Keratinocyte (primary cell): ENCODE data around the gene PIAS1. TPM values are rescaled to one million over a fixed set of nuclear protein-coding genes. Genes with fewer than 3 reads are reported as not detected.

Experiments used
- DNase-seq: peaks from one replicate; pipeline ENCODE4 v3.0.0-alpha.2; 2011; ENCODE audit warnings: low read depth, missing footprints, low spot score
- FAIRE-seq: peaks from 2 replicates; lab custom pipeline; 2011; peaks lifted over from hg19 to GRCh38; lab: Jason Lieb, UNC
- H2AFZ ChIP-seq: 2 replicates; pipeline ENCODE4 v1.6.0; 2012; ENCODE audit warnings: low read length, control low read depth, inconsistent platforms; ENCODE audit not compliant: control insufficient read depth
- H3K27ac ChIP-seq: 2 replicates; pipeline ENCODE4 v1.5.1; 2011; ENCODE audit warnings: low read length; ENCODE audit not compliant: control insufficient read depth, insufficient read depth
- H3K27me3 ChIP-seq: 3 replicates; pipeline ENCODE4 v1.6.0; 2011; ENCODE audit warnings: low read length; ENCODE audit not compliant: control insufficient read depth, insufficient read depth; ENCODE audit errors: extremely low read depth
- H3K36me3 ChIP-seq, 2 experiments: 2 replicates in 1 of 2; 3 replicates in 1 of 2; pipeline ENCODE4 v1.5.1; 2011; ENCODE audit warnings: low read length in 2 of 2, mild to moderate bottlenecking in 1 of 2; ENCODE audit not compliant: control insufficient read depth in 2 of 2, insufficient read depth in 2 of 2; ENCODE audit errors: extremely low read depth in 1 of 2
- H3K4me1 ChIP-seq: 3 replicates; pipeline ENCODE4 v1.5.1; 2011; ENCODE audit warnings: low read length; ENCODE audit not compliant: control insufficient read depth, insufficient read depth; ENCODE audit errors: extremely low read depth
- H3K4me2 ChIP-seq: 3 replicates; pipeline ENCODE4 v1.6.0; 2011; ENCODE audit warnings: low read depth, low read length; ENCODE audit not compliant: control insufficient read depth, insufficient read depth; ENCODE audit errors: extremely low read depth
- H3K4me3 ChIP-seq, 3 experiments: fragments of 200-600 bp in 1 of 3; sonication (generic) in 1 of 3; 2 replicates in 2 of 3; 3 replicates in 1 of 3; pipeline ENCODE4 v1.5.1; 2011 to 2016; ENCODE audit warnings: low read length in 3 of 3, mild to moderate bottlenecking in 3 of 3, control low read depth in 2 of 3, inconsistent platforms in 1 of 3, low read depth in 1 of 3, mixed read lengths in 1 of 3, mixed run types in 1 of 3, moderate library complexity in 1 of 3; ENCODE audit not compliant: control insufficient read depth in 2 of 3, insufficient read depth in 2 of 3; ENCODE audit errors: extremely low read depth in 1 of 3
- H3K79me2 ChIP-seq: 2 replicates; pipeline ENCODE4 v1.6.0; 2012; ENCODE audit warnings: low read length; ENCODE audit not compliant: control insufficient read depth, insufficient read depth
- H3K9ac ChIP-seq: 3 replicates; pipeline ENCODE4 v1.6.0; 2011; ENCODE audit warnings: low read length; ENCODE audit not compliant: control insufficient read depth, insufficient read depth; ENCODE audit errors: extremely low read depth
- H3K9me1 ChIP-seq: 3 replicates; pipeline ENCODE4 v1.6.0; 2011; ENCODE audit warnings: low read length; ENCODE audit not compliant: control insufficient read depth, insufficient read depth; ENCODE audit errors: extremely low read depth
- H3K9me3 ChIP-seq: 2 replicates; pipeline ENCODE4 v1.5.1; 2012; ENCODE audit warnings: low read depth, low read length; ENCODE audit not compliant: control insufficient read depth
- H4K20me1 ChIP-seq: 3 replicates; pipeline ENCODE4 v1.6.0; 2011; ENCODE audit warnings: low read length; ENCODE audit not compliant: control insufficient read depth, insufficient read depth; ENCODE audit errors: extremely low read depth
- CTCF ChIP-seq, 3 experiments: IDR thresholded peaks in 1 of 3; conservative IDR thresholded peaks in 1 of 3; optimal IDR thresholded peaks in 1 of 3; 2 replicates in 2 of 3; 3 replicates in 1 of 3; pipeline versions ENCODE3 to v1.5.1; 2011; ENCODE audit warnings: low read length in 3 of 3, mild to moderate bottlenecking in 3 of 3, moderate library complexity in 2 of 3, control low read depth in 1 of 3, inconsistent platforms in 1 of 3; ENCODE audit not compliant: insufficient read depth in 2 of 3; ENCODE audit errors: extremely low read depth in 1 of 3
- EZH2 ChIP-seq: IDR thresholded peaks from one replicate; pipeline ENCODE4 v1.6.1; 2012; ENCODE audit warnings: inconsistent platforms, mild to moderate bottlenecking, low read length, moderate library complexity
- dilution Hi-C: fragments of 300-500 bp; cut with MboI; formaldehyde crosslinking; loops from one replicate; pipeline ENCODE4 v1.7.0; 2020; ENCODE audit warnings: low sequenced_read_pairs; ENCODE audit not compliant: extremely low pct_ligation_motif_present
- polyA plus RNA-seq, 5 experiments: library from polyadenylated mRNA; depleted of rRNA in 3 of 5; stranded (reverse) in 3 of 5; stranded (forward) in 1 of 5; unstranded in 1 of 5; fragments of >200 nt; gene quantifications; 1 replicate in 1 of 5; 2 replicates in 3 of 5; 3 replicates in 1 of 5; pipeline versions ENCODE4 v1.2.1 to v1.2.3, GENCODE V29; 2011 to 2012; ENCODE audit warnings: missing spikeins in 2 of 5, low read depth in 1 of 5, low replicate concordance in 1 of 5

The PIAS1 gene
- polyA plus RNA-seq, 1 donor (not counting 4 experiments of a cell fraction or from before 2014, with no cell fraction given), result 58.2 TPM

DNA sequence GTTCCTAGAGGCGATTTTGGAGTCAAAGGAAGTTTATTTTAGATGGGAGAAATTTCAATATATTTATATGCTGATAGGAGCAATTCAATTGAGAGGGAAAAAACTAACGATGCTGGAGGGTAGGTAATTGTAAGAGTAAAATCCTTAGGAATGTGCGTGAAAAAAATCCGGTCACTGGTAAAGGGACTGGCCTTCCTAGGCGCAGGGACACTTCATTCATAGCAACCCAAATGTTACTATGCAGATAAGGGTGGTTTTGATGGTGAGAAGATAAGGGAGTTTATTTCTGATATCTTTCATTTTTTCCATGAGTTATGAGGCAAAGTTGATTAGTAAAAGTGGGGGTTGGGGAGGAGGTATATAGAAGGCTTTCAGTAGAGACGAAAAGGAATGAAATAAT lies 1.1 kb upstream of the PIAS1 start:
- Histone ChIP-seq H3K9ac (no peak overlapping the region), H3K27ac (no peak overlapping the region), H3K9me1 (no peaks in the 10 kb centered on the region), H3K79me2 (peaks cover 38% of the 10 kb centered on the region), H3K4me1 (peaks cover 26% of the 10 kb centered on the region), H3K27me3 (no peaks in the 10 kb centered on the region), H3K4me2 (peak overlapping the region; percentile 97), H3K4me3 (no peak overlapping the region), H3K36me3 (no peaks in the 10 kb centered on the region), H4K20me1 (peaks cover 4% of the 10 kb centered on the region), H2AFZ (no peak overlapping the region), H3K9me3 (no peaks in the 10 kb centered on the region)
- FAIRE-seq (no peak), DNase-seq (no peak)
- no peak for TF ChIP-seq EZH2
- TF ChIP-seq CTCF (optimal IDR thresholded peaks at IDR 0.05 in 1 of 3, IDR thresholded peaks at IDR 0.05 in 1 of 3, conservative IDR thresholded peaks at IDR 0.05 in 1 of 3; ENCODE audit: extremely low read depth in 1 of 3, insufficient read depth in 2 of 3, low read length in 3 of 3), result no peak
- dilution Hi-C loops, result no loop called here

- no peaks in the 10 kb centered on the region for H3K9me1 ChIP-seq
- dilution Hi-C loops, result no loop called here
- peak overlapping the region; percentile 93 for H3K9ac ChIP-seq
- peaks cover 55% of the 10 kb centered on the region for H3K79me2 ChIP-seq
- peaks cover 26% of the 10 kb centered on the region for H3K4me1 ChIP-seq
- peaks cover 0 to 1% of the 10 kb centered on the region in 2 experiments for H3K36me3 ChIP-seq
- peaks cover 4% of the 10 kb centered on the region for H4K20me1 ChIP-seq
- no peak for TF ChIP-seq CTCF (optimal IDR thresholded peaks at IDR 0.05 in 1 of 3, IDR thresholded peaks at IDR 0.05 in 1 of 3, conservative IDR thresholded peaks at IDR 0.05 in 1 of 3; ENCODE audit: extremely low read depth in 1 of 3, insufficient read depth in 2 of 3, low read length in 3 of 3)
- no peaks in the 10 kb centered on the region for H3K27me3 ChIP-seq
- H2AFZ ChIP-seq, result peak overlapping the region; percentile 51
- H3K9me3 ChIP-seq, result no peaks in the 10 kb centered on the region
- H3K4me2 ChIP-seq, result peak overlapping the region; percentile 99
- H3K27ac ChIP-seq, result peak overlapping the region; percentile 78
- FAIRE-seq, result no peak
- H3K4me3 ChIP-seq, result peak overlapping the region; percentile 95 to 98 (median 97)
- no peak for DNase-seq
Measured at GRCh38 chr15:68054628-68055223, 611 bp downstream of the PIAS1 start.
